Jurkat, Clone E6-1 (cell line): ENCODE results near the gene SLC25A26.

Experiments used
- DNase-seq: peaks from one replicate; pipeline ENCODE4 v3.0.0-alpha.2; 2011; ENCODE audit warnings: low read depth, low spot score
- H3K4me3 ChIP-seq: 2 replicates; pipeline ENCODE4 v1.5.1; 2011; ENCODE audit warnings: mild to moderate bottlenecking, low read length, control low read depth, moderate library complexity

SLC25A26 gene

DNA sequence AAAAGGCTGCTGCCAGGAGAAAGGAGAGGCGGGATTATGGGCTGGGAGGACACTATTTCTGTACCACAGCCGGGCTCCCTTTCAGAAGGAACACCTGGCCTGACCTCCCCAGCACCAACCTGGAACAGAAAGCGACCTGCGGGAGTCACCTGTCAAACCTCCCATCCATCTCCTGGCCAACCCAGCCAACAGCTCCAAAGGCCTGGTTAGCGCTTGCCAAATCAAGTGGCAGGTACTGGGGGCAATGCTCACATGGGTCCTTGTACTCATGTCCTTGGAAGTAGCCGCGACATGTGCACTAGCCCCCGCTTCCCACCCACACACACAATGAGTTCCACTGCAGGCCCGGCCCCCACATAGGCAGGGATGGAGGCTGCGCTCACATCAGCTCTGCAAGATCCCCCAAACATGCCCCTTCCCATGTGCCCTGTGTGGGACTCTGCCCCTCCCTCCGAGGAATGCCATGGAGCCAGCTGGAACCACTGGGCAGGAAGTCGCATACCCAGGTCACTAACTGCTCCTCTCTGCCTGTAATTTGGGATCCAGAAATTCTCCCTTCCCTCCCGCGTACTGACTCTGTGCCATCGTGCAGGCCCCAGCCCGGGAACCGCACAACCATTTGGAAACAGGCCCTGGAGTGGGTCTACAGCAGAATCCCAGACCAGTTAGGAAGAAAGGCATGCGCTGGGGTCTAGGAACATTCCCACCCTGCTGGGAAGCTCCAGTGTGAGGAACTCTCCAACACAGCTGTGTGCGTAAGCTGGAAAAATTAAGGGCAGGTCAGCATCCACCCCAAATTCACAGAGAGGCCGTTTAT, 181.1 kb downstream of the SLC25A26 start:
- DNase-seq, result no peak

DNA sequence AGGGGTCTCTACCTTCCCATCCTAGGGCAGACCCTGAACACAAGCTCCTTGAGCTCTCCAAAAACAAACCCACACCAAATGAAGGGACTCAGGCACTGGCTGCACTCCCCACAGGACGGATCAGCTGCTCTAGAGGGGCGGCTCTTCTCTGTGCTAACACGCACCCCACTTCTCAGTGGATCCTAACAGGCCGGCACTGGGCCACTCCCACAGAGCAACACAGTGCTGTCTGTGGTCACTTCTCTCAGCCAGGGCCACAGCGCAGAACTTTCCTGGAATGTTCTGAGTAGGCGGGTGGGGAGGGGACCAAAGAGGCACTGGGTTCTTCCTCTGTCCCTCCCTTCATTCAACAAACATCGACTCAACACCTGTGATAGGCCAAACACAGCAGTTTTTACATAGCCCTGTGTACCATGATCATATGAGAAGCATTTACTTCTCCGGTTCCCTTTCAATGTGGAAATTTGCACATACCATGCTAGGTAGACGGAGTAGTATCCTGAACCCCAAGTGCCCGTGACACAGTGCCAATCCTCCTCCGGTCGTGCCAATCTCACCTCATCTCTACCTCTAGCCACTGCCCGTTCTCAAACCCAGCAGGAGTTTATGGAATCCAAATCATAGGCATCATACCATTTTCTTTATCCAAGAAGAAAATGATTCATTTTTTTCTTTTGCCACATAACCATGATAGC, 181.9 kb downstream of the SLC25A26 start:
- no peak for DNase-seq
- H3K4me3 ChIP-seq, result no peak overlapping the region

More for the DNA sequence above, 181.1 kb downstream of the SLC25A26 start:
- no peak overlapping the region for H3K4me3 ChIP-seq

DNA sequence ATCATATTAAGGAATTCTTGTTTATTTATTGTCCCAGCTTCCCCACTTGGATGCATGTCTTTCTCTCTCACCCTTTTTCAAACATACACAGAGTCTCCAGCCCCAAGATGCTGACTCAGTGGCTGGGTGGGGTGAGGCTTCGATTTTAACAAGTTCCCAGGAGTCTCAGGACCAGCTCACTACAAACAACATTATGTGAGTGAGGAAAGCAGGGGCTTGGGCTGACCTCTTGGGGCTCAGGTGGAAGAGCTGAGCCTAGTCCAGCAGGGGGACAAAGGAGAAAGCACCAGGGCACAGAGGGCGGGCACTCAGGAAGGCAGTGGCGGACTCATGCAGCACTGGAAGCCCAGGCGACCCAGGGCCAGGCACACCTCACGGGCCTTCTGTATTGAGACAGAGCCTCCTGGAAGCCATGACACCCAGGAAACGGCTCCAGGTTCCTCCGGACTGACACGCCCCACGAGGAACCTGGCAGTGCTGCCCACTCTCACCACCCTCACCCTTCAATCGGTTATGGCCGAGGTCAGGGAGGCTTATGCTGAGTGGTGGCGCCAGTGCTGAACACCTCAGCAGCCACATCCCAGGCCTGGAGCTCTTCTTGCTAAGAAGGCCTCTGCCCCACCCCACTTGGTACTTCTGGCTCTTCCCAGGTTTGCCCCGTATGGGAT, 182.7 kb downstream of the SLC25A26 start:
- no peak overlapping the region for H3K4me3 ChIP-seq
- DNase-seq, result no peak

DNA sequence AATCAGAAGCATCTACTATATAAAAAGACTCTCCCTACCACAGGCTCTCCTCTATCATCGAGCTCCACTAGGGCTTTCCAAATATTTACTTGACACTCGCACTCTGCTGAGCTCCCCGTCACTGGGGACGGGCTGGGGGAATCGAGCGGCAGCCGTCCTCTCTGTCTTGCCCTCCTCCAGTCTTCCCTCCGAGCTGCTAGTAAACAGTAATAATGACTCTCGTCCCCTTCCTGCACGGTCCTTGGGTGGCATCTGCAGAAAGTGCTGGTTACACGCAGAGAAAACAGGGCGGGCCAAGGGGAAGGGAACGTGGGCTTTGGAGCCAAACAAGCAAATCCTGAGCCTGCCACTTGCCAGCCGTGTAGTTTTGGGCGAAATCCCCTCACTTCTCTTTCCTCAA, 183.4 kb downstream of the SLC25A26 start:
- H3K4me3 ChIP-seq, result no peak overlapping the region
- no peak for DNase-seq

DNA sequence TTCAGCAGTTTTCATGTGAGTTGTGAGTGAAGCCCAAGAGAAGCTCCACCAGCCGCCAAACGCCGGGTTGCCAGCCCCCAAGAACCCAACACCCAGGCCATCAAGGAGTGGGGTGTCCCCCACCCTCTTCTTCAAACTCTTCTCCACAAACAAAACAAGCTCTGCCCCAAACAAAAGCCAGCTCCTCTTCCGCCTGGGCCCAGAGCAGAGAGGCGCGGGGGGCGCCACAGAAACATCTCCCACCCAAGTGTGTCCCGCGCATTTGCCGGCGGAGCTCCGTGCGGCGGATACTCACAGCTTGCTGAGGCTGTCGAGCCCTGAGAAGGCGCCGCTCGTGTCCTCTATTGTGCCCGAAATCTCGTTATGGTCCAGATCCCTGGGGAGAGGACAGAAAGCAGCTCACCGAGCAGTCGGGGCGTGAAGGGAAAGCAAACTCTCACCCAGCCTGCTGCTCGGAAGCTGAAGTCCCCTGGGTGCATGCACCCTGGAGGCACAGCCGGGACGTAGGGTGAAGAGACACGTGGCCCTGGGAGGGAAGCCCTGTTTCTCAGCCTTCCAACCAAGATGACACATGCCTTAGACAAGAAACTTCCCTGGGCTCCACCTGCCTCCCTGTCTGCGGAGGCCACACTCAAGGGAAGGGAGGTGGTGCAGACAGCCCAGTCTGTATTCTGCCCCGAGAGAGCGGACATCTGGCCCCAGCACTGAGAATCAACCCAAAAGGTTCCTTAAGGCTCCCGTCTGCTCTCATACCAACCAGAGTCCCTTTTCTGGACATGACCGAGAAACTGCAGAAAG, 184.3 kb downstream of the SLC25A26 start:
- H3K4me3 ChIP-seq, result no peak overlapping the region
- no peak for DNase-seq

DNA sequence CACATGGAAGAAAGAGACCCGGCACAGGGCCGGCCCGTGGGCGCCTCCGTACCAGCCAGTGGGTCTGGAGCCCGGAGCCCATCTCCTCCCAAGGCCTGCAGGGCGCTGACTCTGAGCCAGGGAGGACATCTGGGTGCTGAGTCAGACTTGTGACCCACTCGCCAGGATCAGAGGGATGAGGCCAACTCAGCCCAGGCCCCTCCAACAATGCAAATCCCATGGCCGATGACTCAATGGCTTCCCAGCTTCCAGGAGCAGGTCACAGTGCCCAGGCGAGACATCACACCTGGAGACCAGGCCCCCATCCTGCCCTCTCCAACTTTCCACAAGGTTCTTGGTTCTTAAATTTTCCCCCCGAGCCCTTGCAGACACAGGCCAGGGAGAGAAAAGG, 184.9 kb downstream of the SLC25A26 start:
- H3K4me3 ChIP-seq, result no peak overlapping the region
- DNase-seq, result no peak

DNA sequence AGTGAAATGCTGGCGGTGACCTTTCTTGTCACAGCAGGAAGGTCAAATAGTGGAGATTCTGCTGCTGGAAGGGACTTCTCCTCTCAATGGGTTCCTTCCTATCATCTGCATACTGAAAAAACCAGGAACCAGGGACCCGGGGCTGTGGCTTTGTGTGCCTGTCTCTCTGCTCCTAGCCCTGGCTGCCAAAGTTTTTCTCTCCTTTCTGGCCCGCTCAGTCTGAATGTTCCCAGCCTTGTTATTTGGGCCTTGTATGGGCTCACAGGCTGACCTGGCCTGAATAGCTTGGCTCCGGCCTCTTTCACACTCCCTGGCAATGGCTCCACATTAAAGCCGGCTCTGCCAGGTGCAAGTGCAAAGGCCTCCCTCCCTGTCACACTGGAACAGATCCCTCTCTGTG, 185.4 kb downstream of the SLC25A26 start:
- H3K4me3 ChIP-seq, result no peak overlapping the region
- no peak for DNase-seq

DNA sequence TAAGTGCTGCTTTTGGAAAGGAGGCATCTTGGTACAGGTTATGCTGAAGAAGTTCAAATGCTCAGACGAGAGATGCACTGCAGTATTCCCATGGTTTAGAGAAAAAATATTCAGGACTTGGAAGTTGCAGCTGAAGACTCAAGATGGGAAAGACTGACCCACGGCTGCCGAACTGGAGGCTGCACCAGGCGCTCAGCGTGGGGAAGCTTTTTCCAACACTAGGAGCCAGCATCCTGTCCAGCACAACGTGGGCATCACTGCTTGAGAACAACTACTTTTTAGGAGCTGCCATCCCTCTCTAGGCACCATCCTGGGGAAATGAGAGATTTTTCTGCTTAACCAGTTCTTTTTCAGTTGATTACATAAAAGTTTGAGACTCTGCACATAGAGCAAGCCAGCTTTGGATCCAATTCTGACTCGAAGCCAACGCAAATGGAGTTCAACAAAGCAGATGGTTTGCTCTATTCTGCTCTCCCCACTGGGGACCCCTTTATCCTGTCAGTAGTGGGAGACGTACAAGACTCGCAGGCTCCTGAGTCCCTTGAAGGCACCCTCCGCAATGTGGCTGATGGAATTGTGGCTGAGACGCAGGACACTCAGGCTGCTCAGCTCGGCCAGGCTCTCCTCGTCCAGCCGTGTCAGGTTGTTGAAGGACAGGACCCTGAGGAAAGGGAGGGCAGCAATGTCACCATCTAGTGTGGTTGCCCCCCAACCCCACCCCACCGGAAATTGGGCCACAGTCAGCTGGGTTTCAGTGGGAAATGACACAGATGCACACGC, 186.2 kb downstream of the SLC25A26 start:
- no peak for DNase-seq
- no peak overlapping the region for H3K4me3 ChIP-seq

DNA sequence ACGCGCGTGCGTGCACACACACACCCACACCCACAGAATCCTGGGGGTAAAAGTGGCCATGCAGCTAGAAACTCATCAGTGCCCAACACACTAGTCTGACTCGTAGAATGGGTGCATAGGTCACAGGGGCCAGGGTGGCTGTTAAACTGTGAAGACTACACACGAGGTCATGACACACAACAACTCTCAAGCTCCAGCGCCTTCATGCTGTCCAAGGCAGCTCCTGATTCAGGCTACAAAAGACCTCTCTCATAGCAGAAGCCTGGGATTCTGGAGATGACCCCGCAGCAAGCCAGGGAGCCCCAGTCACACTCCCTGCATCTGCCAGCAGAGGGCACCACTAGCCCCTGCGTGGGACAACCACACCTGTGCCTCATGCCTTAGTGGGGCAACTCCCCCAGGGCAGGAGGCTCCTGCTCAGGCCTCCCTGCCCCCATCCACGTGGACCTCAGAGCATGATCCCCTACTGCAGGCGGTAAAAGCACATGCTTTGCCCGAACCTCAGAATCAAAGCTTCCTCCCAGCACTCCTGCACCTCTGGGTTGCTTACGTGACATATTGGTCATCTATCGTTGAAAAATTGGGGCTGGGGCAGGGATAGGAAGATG, 186.9 kb downstream of the SLC25A26 start:
- peak; percentile 38 for DNase-seq
- H3K4me3 ChIP-seq, result no peak overlapping the region

DNA sequence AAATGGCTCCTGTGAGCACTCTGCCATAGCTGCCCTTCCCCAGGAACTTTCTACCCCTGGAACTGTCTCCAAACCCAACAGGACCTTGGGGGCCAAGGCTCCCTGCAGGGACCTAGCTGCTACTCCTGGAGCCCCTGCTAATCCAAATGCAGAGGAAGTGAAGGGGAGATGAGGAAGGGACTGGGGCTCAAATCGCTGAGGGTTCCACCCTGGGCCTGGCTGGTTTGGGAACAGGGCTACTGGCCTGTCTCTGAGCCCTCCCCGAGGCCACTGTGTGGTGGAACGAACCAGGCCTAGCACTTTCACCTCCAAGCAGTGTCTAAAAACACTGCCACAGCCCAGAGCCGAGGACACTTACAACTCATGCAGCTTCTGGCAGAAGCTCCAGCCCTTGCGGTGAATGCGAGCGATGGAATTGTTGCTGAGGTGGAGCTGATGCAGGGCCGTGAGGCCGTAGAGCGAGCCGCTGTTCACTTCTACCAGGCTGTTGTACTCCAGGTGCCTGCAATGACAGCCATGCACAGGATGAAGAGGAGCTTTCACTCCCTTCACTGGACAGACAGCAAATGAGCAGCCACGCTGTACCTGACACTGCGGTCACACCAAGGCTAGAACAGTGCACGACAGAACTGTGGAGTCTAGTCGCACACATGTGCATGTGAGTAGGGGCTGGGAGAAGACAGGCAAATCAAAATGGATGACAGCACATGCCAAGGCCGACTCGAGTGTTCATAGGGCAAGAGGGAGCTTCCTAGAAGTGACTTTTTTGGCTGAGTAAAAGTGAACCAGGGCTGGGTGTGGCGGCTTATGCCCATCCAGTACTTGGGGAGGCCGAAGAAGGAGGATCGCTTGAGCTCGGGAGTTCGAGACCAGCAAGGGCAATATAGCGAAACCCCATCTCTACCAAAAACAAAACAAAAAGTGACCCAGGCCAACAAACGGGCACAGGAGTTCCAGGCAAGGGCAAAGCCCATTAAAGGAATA, 189.3 kb downstream of the SLC25A26 start:
- no peak overlapping the region for H3K4me3 ChIP-seq
- no peak for DNase-seq

DNA sequence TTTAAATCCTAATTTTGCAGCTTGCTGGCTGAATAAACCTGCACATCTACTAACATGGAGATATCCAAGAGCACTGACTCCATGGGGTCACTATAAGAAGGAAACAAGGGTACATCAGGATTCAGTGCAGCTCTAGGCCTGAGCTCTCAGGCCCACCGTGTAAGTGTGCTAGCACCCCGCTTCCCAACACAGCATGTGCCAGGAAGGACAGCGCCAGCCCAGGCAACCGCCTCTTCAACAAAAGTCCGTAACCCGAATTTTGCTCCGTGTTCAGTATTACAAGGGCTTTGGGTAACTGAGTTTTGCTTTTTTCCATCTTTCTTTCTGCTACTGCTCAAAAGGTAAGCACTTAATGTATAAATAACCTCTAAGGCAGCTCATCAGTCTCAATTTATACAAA, 190.2 kb downstream of the SLC25A26 start:
- H3K4me3 ChIP-seq, result no peak overlapping the region
- DNase-seq, result no peak

DNA sequence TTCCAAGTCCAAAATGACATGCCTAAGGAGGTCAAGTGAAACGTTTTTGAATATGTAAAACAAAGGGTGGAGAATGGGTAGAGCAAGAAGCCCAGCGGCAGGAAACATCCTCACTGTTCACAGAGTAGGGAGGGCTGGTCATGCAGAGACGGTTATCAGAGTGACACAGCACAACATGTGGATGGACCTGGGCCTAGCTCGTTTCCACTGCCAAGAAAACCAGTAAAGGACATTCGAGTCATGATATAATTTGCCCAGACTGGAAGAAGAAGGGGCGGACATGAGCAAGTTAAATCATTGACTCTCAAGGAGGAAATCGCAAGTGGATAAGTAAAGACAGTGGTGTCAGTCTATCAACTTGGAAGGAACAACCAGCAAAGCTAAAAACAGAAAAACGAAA, 190.7 kb downstream of the SLC25A26 start:
- DNase-seq, result no peak
- H3K4me3 ChIP-seq, result no peak overlapping the region

DNA sequence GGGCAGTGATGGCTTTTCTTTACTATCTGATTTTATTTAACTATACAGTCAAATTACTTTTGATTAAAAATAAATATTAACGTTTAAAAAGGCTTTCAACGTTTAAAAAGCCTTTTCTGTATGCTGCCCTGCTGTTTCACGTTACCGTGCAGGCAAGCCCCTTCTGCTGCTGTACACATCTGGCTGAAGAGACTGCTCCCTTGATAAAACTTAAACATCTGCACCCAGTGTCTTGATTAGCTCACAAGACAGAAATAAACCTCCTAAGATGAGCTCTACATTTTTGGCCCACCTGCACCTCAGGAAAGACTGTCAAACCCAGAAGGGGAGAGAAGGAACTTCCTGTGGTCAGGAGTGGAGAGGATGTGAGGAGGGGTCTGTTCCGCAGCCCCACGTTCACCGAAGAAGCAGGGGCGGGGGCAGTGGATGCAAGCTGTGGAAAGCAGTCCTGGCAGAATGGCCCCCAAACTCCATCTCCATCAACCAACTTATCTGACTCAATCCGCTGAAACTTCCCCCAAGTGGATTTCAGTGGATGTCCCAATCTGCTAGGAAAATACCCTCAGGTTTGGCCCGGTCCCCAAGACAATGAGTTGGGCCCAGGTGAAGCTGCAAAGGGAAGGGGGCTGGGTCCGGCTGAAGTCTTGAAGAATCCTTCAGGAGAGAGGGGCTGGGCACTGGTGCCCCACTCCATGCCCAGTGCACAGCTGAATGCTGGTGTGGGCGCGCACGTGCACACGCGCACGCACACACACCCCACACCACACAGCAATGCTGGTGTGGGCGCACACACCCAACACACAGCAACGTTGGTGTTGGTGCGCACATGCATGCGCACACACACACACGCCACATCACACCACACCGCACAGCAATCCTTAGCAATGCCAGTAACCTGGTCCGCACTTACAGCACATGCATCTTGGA, 191.4 kb downstream of the SLC25A26 start:
- no peak for DNase-seq
- H3K4me3 ChIP-seq, result no peak overlapping the region

DNA sequence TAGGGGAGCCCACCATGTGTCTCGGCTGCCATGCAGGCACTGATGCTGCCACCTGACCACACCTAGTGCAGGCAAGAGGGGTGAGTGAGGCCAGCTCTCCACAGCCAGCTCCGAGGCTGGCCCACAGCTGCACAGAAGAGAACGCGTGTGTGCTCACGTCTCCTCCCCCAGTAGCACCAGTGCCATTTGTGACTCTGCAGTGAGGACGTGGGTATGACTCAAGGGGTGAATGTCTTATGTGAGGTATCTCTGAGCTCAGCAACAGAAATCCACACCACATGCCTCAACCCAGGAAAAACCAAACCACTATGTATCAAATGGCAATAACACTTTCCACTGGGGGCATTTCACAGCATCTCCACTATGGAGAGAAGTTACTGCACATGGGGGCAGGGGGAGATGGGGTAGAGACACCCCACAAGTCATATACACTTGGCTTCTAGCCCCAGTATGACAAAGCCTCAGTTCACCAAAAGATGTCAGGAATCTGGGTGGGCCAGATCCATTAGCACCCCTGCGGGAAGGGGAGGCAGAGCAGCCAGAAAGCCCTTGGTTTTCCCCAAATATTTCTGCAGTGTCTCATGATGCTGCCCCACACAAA, 192.4 kb downstream of the SLC25A26 start:
- no peak for DNase-seq
- no peak overlapping the region for H3K4me3 ChIP-seq

DNA sequence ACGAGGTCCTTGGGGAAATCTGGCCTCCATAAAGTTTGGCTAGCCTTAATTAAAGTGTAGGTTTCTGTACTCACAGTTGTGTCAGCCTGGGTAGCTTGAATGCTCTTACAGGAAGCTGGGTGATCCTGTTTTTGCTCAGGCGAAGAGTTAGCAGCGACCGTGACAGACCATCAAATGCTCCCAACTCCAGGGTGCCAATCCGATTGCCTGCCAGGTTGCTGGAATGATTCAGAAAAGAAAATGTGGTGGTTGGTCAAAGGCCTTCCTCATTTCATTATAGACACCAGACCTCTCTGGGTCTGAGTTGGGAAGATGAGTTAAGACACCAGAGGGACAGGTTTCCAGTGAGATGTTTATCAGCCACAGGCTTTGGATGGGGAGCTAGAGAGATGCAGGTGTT, 194.0 kb downstream of the SLC25A26 start:
- H3K4me3 ChIP-seq, result no peak overlapping the region
- DNase-seq, result no peak

DNA sequence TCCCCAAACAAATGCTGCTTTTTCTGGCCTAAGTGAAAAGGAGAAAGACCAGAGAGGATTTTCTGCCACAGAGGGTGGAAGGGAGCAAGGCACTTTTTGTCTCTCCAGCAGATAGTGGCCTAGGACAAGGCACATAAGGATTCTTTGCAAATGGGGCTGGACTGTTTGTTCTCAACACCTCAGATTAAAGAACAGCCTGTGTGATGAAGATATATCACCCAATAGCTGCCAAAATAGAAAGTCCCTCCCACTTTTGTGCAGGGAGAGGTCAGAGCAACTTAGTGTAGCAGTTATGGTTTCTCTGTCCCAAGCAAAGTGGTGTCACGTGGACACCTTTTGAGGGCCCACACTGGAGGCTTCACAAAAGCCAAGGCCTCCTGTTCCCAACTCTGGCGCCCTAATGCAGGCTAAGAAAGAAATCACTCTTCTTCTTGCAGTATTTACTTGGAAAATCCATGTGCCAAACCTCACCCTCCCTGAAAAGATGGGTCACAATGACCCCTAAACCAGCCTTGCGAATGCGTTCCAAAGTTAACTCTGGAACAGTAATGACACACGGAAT, 195.1 kb downstream of the SLC25A26 start:
- no peak overlapping the region for H3K4me3 ChIP-seq
- DNase-seq, result no peak
